Measurements from ENCODE around the gene PCDHGB3. TPM values are rescaled to one million over a fixed set of nuclear protein-coding genes. Genes with fewer than 3 reads are reported as not detected.
"Not testable (repeated sequence)": the region's sequence is repeated elsewhere in the genome, so short reads cannot be mapped to it uniquely, and the experiment has no call there.

PCDHGB3 gene
- 0.68 and 1.1 TPM in 2 replicates for total RNA-seq (2014; rRNA removed; shearing (Covaris generic))

- DNase-seq (ENCODE audit: low read depth) = peak; percentile 50
Observed at GRCh38 chr5:141369994-141370848, at the start of gene PCDHGB3. TSS of gene PCDHGB3 (plus strand) at chr5:141370242. CDS start at chr5:141370395, 153 bp downstream.

GRCh38 chr5:141322261-141322660, 47.8 kb upstream of the PCDHGB3 start:
- no peak for DNase-seq (ENCODE audit: low read depth)

- DNase-seq (ENCODE audit: low read depth) = peak; percentile 78
Observed at GRCh38 chr5:141326088-141326854, 43.8 kb upstream of the PCDHGB3 start.

GRCh38 chr5:141328231-141328630, 41.8 kb upstream of the PCDHGB3 start:
- DNase-seq (ENCODE audit: low read depth) = no peak

- DNase-seq (ENCODE audit: low read depth) = no peak
Observed at GRCh38 chr5:141330299-141331080, 39.6 kb upstream of the PCDHGB3 start, which contains the start of gene PCDHGA1. TSS of gene PCDHGA1 (plus strand) at chr5:141330514.

GRCh38 chr5:141332571-141332970, 37.5 kb upstream of the PCDHGB3 start:
- DNase-seq (ENCODE audit: low read depth) = not testable (repeated sequence)

GRCh38 chr5:141338538-141339306, 31.3 kb upstream of the PCDHGB3 start, which contains the start of gene PCDHGA2:
TSS of gene PCDHGA2 (plus strand) at chr5:141338760.
- DNase-seq (ENCODE audit: low read depth) = peak; percentile 35

- not testable (repeated sequence) for DNase-seq (ENCODE audit: low read depth)
Observed at GRCh38 chr5:141340781-141341354, 29.2 kb upstream of the PCDHGB3 start.

- no peak for DNase-seq (ENCODE audit: low read depth)
Observed at GRCh38 chr5:141342773-141343172, 27.3 kb upstream of the PCDHGB3 start.

GRCh38 chr5:141343242-141343952, 26.6 kb upstream of the PCDHGB3 start, which contains the start of gene PCDHGA3:
TSS of gene PCDHGA3 (plus strand) at chr5:141343829. CDS start at chr5:141344034, 205 bp downstream.
- peak; percentile 46 for DNase-seq (ENCODE audit: low read depth)

GRCh38 chr5:141343953-141344463, 26.0 kb upstream of the PCDHGB3 start:
- DNase-seq (ENCODE audit: low read depth) = no peak

- no peak for DNase-seq (ENCODE audit: low read depth)
Observed at GRCh38 chr5:141345327-141345726, 24.7 kb upstream of the PCDHGB3 start.

GRCh38 chr5:141346017-141346416, 24.0 kb upstream of the PCDHGB3 start:
- not testable (repeated sequence) for DNase-seq (ENCODE audit: low read depth)

- peak; percentile 73 for DNase-seq (ENCODE audit: low read depth)
Observed at GRCh38 chr5:141349917-141350619, 20.0 kb upstream of the PCDHGB3 start, which contains the start of gene PCDHGB1. TSS of gene PCDHGB1 (plus strand) at chr5:141350099. CDS start at chr5:141350261, 162 bp downstream.

- no peak for DNase-seq (ENCODE audit: low read depth)
Observed at GRCh38 chr5:141351591-141351990, 18.5 kb upstream of the PCDHGB3 start.

GRCh38 chr5:141354900-141355469, 15.1 kb upstream of the PCDHGB3 start, which contains the start of gene PCDHGA4:
TSS of gene PCDHGA4 (plus strand) at chr5:141355021. CDS start at chr5:141355108, 87 bp downstream.
- DNase-seq (ENCODE audit: low read depth) = no peak

- DNase-seq (ENCODE audit: low read depth) = no peak
Observed at GRCh38 chr5:141355641-141356040, 14.4 kb upstream of the PCDHGB3 start.

GRCh38 chr5:141356133-141356532, 13.9 kb upstream of the PCDHGB3 start:
- DNase-seq (ENCODE audit: low read depth) = no peak

Measured in Daoy (cell line).